CD4-positive, alpha-beta T cell treated with Interleukin-6 for 4 hours (primary cell): ENCODE results near the gene CHST4.
"Not testable (repeated sequence)": the region's sequence is repeated elsewhere in the genome, so short reads cannot be mapped to it uniquely, and the experiment has no call there.

Experiments
- DNase-seq: peaks from one replicate; pipeline ENCODE4 v3.0.0-alpha.2; 2020; ENCODE audit warnings: mixed read lengths

CHST4 gene

GRCh38 chr16:71524566-71525553, 1.4 kb upstream of the CHST4 start:
- DNase-seq, result no peak

GRCh38 chr16:71528257-71528656, 2.0 kb downstream of the CHST4 start:
- no peak for DNase-seq

- DNase-seq, result no peak
Observed at GRCh38 chr16:71528863-71529262, 2.6 kb downstream of the CHST4 start.

GRCh38 chr16:71532366-71532765, 6.1 kb downstream of the CHST4 start:
- DNase-seq, result no peak

- DNase-seq, result no peak
Observed at GRCh38 chr16:71536752-71537499, 10.7 kb downstream of the CHST4 start.

GRCh38 chr16:71537643-71538042, 11.4 kb downstream of the CHST4 start:
- DNase-seq, result peak; percentile 26

GRCh38 chr16:71542377-71542776, 16.2 kb downstream of the CHST4 start:
- peak; percentile 65 for DNase-seq

- no peak for DNase-seq
Observed at GRCh38 chr16:71547168-71547567, 20.9 kb downstream of the CHST4 start.

- no peak for DNase-seq
Observed at GRCh38 chr16:71552698-71553503, 26.7 kb downstream of the CHST4 start.

GRCh38 chr16:71555230-71555891, 29.1 kb downstream of the CHST4 start:
- DNase-seq, result no peak

GRCh38 chr16:71557299-71557698, 31.1 kb downstream of the CHST4 start:
- DNase-seq, result no peak

- no peak for DNase-seq
Observed at GRCh38 chr16:71557954-71558582, 31.8 kb downstream of the CHST4 start.

GRCh38 chr16:71559855-71560254, 33.6 kb downstream of the CHST4 start:
- DNase-seq, result no peak

GRCh38 chr16:71561886-71562285, 35.7 kb downstream of the CHST4 start:
- not testable (repeated sequence) for DNase-seq

- DNase-seq, result no peak
Observed at GRCh38 chr16:71562552-71562951, 36.3 kb downstream of the CHST4 start.

GRCh38 chr16:71564335-71564967, 38.2 kb downstream of the CHST4 start:
- DNase-seq, result no peak

GRCh38 chr16:71565812-71566700, 39.8 kb downstream of the CHST4 start:
- no peak for DNase-seq

GRCh38 chr16:71567931-71568330, 41.7 kb downstream of the CHST4 start:
- DNase-seq, result no peak

GRCh38 chr16:71568551-71568950, 42.3 kb downstream of the CHST4 start:
- DNase-seq, result no peak

GRCh38 chr16:71569621-71570020, 43.4 kb downstream of the CHST4 start:
- DNase-seq, result no peak
